ENCODE data around the gene PSMD8.

GRCh38 chr19:38351865-38352395 lies 22.4 kb upstream of the PSMD8 start:
- TF ChIP-seq CTCF (IDR thresholded peaks at IDR 0.05 in 8 of 11, conservative IDR thresholded peaks at IDR 0.05 in 3 of 11) (no peak), POLR2AphosphoS5 (IDR thresholded peaks at IDR 0.05) (peak in 1 of 3 donors; percentile 45), POLR2A (IDR thresholded peaks at IDR 0.05) (no peak)

Data from spleen (tissue), 7 donors.